Astrocyte of the cerebellum (primary cell): ENCODE measurements around the gene BHLHE40.
A peak's percentile ranks its signal among the peaks of the same experiment; 100 is the strongest.

Source experiments
- DNase-seq: peaks from one replicate; pipeline ENCODE4 v3.0.0-alpha.2; 2011; ENCODE audit warnings: low read depth
- H3K4me3 ChIP-seq: 2 replicates; pipeline ENCODE4 v1.5.1; 2011; ENCODE audit warnings: mild to moderate bottlenecking, low read depth, low read length, moderate library complexity
- in situ Hi-C: cut with HindIII; loops from 2 replicates; pipeline ENCODE4 v1.10.0; 2017; ENCODE audit warnings: low sequenced_read_pairs
- TF ChIP-seq, protein P1 (sequence below): IDR thresholded peaks from 2 replicates; pipeline ENCODE4 v1.5.1; 2012; ENCODE audit warnings: low read length, low read depth, moderate library complexity, mild to moderate bottlenecking; ENCODE audit errors: missing control alignments

The BHLHE40 gene

DNA sequence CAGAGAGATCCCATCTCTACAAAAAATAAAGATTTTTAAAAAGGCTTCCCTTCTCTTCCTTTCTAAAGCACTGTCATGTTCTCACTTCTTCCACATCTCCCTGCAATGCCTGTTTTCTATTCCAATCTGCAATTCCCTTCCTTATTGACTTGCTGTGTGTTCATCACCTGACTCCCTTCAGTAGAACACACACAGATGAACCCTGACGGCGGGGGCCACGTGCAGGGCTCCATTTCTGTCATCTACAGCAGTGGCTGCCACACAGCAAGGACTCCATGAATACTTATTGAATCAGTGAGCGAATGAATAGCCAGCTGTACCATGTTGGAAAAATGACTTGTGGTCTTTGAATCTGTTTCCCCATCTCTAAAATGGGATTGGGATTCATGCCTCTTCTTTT lies 26.1 kb downstream of the BHLHE40 start:
- TF ChIP-seq, protein P1, sequence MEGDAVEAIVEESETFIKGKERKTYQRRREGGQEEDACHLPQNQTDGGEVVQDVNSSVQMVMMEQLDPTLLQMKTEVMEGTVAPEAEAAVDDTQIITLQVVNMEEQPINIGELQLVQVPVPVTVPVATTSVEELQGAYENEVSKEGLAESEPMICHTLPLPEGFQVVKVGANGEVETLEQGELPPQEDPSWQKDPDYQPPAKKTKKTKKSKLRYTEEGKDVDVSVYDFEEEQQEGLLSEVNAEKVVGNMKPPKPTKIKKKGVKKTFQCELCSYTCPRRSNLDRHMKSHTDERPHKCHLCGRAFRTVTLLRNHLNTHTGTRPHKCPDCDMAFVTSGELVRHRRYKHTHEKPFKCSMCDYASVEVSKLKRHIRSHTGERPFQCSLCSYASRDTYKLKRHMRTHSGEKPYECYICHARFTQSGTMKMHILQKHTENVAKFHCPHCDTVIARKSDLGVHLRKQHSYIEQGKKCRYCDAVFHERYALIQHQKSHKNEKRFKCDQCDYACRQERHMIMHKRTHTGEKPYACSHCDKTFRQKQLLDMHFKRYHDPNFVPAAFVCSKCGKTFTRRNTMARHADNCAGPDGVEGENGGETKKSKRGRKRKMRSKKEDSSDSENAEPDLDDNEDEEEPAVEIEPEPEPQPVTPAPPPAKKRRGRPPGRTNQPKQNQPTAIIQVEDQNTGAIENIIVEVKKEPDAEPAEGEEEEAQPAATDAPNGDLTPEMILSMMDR = no peak
- no peak overlapping the region for H3K4me3 ChIP-seq
- DNase-seq = no peak
- in situ Hi-C loops = no loop called here

DNA sequence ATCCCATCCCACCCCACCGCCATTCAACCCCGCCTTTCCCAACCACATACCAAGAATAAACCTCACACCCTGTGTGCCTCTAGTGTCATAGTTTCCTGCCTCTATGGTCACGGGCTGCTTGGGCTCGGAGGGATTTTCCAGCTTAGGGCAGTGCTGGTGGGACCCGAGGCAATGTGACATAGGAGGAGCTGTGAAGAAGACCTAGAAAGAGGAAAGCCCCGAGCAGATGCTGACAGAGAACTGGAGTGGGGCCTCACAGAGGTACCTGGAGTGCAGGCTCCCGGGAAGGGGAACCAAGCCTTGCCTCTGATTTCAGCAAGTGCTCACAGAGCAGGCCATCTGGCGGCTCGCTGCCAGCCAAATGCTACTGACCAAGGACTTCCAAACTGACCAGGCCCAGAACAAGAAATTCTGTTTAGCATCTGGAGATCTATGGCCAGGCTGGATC lies 27.5 kb downstream of the BHLHE40 start:
- DNase-seq = no peak
- H3K4me3 ChIP-seq = no peak overlapping the region
- TF ChIP-seq, protein P1 = no peak
- in situ Hi-C loops = no loop called here

DNA sequence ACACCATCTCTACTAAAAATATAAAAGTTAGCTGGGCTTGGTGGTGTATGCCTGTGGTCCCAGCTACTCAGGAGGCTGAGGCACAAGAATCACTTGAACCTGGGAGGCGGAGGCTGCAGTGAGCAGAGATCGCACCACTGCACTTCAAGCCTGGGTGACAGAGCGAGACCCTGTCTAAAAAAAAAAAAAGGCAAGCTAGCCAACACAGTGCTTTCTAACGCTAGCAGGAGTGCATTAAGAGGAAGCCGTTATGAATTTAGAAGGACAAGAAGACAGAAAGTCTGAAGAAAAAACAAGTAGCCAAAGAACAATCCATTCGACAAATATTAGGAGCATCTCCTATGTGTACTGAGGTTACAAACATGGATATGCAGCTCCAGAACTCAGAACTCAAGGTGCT lies 28.6 kb downstream of the BHLHE40 start:
- no peak overlapping the region for H3K4me3 ChIP-seq
- in situ Hi-C loops = no loop called here
- TF ChIP-seq, protein P1 = no peak
- DNase-seq = no peak

DNA sequence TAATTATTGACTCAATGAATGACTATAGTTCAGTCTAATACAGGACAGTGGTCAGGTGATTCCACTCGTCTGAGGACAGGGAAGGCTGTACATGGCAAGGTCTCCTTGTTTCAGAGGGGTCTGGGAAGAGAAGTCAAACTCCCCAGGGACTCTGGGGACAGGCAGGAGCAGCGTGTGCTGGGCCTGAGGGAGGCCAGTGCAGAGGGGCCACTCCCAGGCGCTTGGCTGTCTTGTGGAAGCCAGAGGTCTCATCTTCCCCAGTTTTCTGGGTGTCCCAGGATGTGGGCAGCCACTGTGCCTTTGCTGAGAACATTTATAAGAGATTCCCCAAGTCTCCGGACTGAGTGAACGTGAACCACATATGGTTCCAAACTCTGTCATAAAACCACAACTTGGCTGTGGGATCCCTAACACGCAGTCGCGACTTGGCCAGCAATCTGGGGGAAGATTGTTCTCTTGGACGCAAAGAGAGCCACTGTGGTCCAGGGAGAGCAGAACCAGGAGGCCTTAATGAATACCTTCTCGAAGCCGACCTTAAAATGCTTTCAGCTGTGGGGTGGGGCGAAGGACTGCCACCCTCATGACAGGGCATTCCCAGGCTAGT lies 30.4 kb downstream of the BHLHE40 start:
- no peak overlapping the region for H3K4me3 ChIP-seq
- TF ChIP-seq, protein P1 = no peak
- peak; percentile 71 for DNase-seq
- in situ Hi-C loops = no loop called here

DNA sequence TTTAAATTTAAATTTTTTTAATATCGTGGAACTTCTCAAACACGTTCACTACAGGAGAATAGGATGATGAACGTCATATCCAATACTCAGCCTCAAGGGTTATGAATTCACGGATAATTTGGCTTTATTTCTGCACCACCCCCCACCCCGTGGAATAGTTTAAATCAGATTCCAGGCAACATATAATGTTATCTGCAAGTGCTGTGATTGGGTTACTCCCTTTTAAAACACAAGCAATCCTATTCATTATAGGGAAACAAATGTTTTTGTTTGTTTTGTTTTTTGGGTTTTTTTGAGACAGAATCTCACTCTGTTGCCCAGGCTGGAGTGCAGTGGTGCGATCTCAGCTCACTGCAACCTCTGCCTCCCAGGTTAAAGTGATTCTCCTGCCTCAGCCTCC lies 30.9 kb downstream of the BHLHE40 start:
- no peak for DNase-seq
- TF ChIP-seq, protein P1 = no peak
- in situ Hi-C loops = no loop called here
- H3K4me3 ChIP-seq = no peak overlapping the region

DNA sequence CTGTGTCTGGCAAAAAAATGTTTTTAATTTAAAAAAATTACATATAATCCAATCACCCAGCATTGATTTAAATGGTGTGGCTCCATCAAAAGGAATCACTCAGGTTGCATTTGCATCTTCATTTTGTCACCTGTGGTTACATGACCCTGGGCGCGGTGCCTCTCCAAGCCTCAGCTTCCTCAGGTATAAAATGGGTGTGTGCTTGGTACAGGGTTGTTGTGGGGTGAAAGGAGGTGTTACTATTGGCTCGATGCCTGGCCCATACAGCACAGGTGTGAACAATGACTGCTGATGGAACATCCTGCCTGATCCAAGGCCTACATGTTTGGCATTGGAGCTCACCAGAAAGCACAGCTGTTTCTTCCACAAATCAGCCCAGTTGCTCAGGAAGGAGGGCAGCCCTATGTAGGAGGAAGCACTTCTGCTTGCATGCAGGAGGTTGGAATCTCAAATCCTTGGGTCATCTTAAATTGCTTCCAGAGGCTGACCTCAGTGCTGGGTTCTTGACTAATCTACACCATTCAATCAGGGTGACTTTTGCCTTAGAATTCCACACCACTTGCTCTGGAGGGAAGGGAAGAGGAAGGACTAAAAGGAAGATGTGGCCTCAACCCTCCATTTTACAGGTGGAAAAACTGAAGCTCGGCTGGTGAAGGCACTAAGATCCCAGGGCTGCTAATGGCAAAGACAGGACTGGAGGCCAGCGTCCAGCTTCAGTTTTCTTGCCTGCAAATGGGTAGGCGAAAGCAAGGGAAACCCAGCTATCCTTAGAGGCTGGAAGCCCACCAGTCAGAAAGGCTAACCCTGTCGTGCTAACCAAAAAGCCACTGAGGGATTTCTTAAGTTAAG lies 31.7 kb downstream of the BHLHE40 start:
- H3K4me3 ChIP-seq = no peak overlapping the region
- TF ChIP-seq, protein P1 = no peak
- DNase-seq = no peak
- in situ Hi-C loops = no loop called here
